ENCODE results near the gene KCNAB2.

DNA sequence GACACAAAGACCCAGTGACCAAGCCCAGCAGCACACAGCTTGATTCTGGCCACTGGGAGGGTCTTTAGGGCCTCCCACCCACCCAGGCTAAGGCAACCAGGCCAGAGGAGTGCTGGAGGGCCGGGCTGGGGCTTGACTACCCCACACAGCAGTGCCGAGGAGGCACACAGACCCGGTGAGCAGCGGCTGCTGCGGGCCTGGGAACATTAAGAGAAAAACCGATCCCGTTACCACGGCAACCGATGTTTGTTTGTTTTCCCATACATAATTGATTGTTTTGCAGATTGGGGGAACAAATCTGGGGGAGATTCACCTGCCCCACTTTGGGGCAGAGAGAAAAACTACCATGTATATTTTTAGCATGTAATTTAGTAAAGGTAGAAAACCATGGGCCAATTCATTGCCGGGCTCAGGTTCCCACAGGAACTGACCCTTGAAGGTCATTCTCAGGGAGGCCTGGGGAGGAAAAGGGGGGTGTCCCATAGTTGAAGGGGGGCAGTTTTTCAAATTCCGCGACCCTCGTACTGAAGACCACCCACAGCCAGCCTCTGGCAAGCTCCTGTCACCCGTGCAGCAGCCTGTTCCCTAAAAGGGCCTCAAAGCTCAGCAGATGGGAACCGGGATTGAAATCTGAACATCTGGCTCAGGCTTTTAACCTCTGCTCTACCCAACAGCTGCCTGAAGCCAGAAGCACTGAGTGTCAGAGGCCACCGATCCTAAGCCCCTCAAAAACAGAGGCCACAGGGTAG is 99.1 kb downstream of the KCNAB2 start:
- TF ChIP-seq, protein P1, sequence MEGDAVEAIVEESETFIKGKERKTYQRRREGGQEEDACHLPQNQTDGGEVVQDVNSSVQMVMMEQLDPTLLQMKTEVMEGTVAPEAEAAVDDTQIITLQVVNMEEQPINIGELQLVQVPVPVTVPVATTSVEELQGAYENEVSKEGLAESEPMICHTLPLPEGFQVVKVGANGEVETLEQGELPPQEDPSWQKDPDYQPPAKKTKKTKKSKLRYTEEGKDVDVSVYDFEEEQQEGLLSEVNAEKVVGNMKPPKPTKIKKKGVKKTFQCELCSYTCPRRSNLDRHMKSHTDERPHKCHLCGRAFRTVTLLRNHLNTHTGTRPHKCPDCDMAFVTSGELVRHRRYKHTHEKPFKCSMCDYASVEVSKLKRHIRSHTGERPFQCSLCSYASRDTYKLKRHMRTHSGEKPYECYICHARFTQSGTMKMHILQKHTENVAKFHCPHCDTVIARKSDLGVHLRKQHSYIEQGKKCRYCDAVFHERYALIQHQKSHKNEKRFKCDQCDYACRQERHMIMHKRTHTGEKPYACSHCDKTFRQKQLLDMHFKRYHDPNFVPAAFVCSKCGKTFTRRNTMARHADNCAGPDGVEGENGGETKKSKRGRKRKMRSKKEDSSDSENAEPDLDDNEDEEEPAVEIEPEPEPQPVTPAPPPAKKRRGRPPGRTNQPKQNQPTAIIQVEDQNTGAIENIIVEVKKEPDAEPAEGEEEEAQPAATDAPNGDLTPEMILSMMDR (conservative IDR thresholded peaks at IDR 0.05; ENCODE audit: low read depth, low read length), result no peak
- TF ChIP-seq EZH2phosphoT487 (IDR thresholded peaks at IDR 0.05; ENCODE audit: borderline replicate concordance, low read length), result no peak
